HEK293T (cell line): Measurements from ENCODE around the gene SMARCA5.

Experiments
- CTCF ChIA-PET: fragments of 350-600 bp; formaldehyde crosslinking; extraction: SDS; loops from one replicate; lab custom pipeline; 2021; ENCODE audit warnings: antibody characterized with exemption, inconsistent platforms; lab: Yijun Ruan, JAX
- POLR2A ChIA-PET: fragments of 350-600 bp; formaldehyde crosslinking; extraction: SDS; loops from one replicate; lab custom pipeline; 2020; ENCODE audit warnings: antibody characterized with exemption, inconsistent platforms; lab: Yijun Ruan, JAX
- DNase-seq: peaks from one replicate; pipeline ENCODE4 v3.0.0; 2012; ENCODE audit warnings: mixed read lengths; ENCODE audit errors: extremely low spot score
- ARNT ChIP-seq: fragments of 450-650 bp; IDR thresholded peaks from 2 replicates; pipeline ENCODE4 v1.6.1; 2017; ENCODE audit warnings: mild to moderate bottlenecking
- BHLHE40 ChIP-seq: fragments of 450-650 bp; IDR thresholded peaks from 2 replicates; pipeline ENCODE4 v1.6.1; 2016; ENCODE audit warnings: mild to moderate bottlenecking, moderate library complexity, borderline replicate concordance
- CTBP1 ChIP-seq: fragments of 450-650 bp; IDR thresholded peaks from 2 replicates; pipeline ENCODE4 v1.6.1; 2016; ENCODE audit warnings: borderline replicate concordance
- ELF4 ChIP-seq: fragments of 450-650 bp; IDR thresholded peaks from 2 replicates; pipeline ENCODE4 v1.6.1; 2017; ENCODE audit warnings: antibody characterized with exemption
- FOXA1 ChIP-seq: fragments of 450-650 bp; IDR thresholded peaks from 2 replicates; pipeline ENCODE4 v1.6.1; 2016; ENCODE audit warnings: mild to moderate bottlenecking
- FOXK2 ChIP-seq: fragments of 450-650 bp; IDR thresholded peaks from 2 replicates; pipeline ENCODE4 v1.6.1; 2016; ENCODE audit warnings: mild to moderate bottlenecking
- FOXM1 ChIP-seq: fragments of 450-650 bp; IDR thresholded peaks from 2 replicates; pipeline ENCODE4 v1.6.1; 2017; ENCODE audit warnings: mild to moderate bottlenecking, borderline replicate concordance
- HDGF ChIP-seq: fragments of 450-650 bp; IDR thresholded peaks from 2 replicates; pipeline ENCODE4 v1.6.1; 2017; ENCODE audit warnings: antibody characterized with exemption, borderline replicate concordance
- L3MBTL2 ChIP-seq: fragments of 450-650 bp; conservative IDR thresholded peaks from 2 replicates; pipeline ENCODE4 v1.6.1; 2016; ENCODE audit warnings: mild to moderate bottlenecking
- LEF1 ChIP-seq: fragments of 450-650 bp; IDR thresholded peaks from 2 replicates; pipeline ENCODE4 v1.6.1; 2017; ENCODE audit warnings: mild to moderate bottlenecking, borderline replicate concordance
- NFRKB ChIP-seq: fragments of 450-650 bp; IDR thresholded peaks from 2 replicates; pipeline ENCODE4 v1.6.1; 2016; ENCODE audit warnings: mild to moderate bottlenecking, moderate library complexity
- SP1 ChIP-seq: fragments of 450-650 bp; IDR thresholded peaks from 2 replicates; pipeline ENCODE4 v1.6.1; 2017
- SUZ12 ChIP-seq: fragments of 450-650 bp; IDR thresholded peaks from 2 replicates; pipeline ENCODE4 v1.6.1; 2016; ENCODE audit warnings: mild to moderate bottlenecking
- TARDBP ChIP-seq: fragments of 450-650 bp; IDR thresholded peaks from 2 replicates; pipeline ENCODE4 v1.6.1; 2016
- ZNF384 ChIP-seq: fragments of 450-650 bp; IDR thresholded peaks from 2 replicates; pipeline ENCODE4 v1.6.1; 2016
- TF ChIP-seq, protein P1 (sequence below): fragments of 450-650 bp; IDR thresholded peaks from 2 replicates; pipeline ENCODE4 v1.6.1; 2016

Gene SMARCA5

GRCh38 chr4:143606480-143606879 lies 93.0 kb downstream of the SMARCA5 start:
- CTCF ChIA-PET, result no interaction called here
- POLR2A ChIA-PET, result no interaction called here
- TF ChIP-seq ARNT (no peak), TARDBP (no peak), ELF4 (no peak), FOXK2 (no peak), L3MBTL2 (no peak), ZNF384 (no peak), LEF1 (no peak), HDGF (no peak), SUZ12 (no peak), BHLHE40 (no peak), CTBP1 (no peak), FOXA1 (no peak), FOXM1 (no peak), SP1 (no peak), NFRKB (no peak)
- TF ChIP-seq, protein P1, sequence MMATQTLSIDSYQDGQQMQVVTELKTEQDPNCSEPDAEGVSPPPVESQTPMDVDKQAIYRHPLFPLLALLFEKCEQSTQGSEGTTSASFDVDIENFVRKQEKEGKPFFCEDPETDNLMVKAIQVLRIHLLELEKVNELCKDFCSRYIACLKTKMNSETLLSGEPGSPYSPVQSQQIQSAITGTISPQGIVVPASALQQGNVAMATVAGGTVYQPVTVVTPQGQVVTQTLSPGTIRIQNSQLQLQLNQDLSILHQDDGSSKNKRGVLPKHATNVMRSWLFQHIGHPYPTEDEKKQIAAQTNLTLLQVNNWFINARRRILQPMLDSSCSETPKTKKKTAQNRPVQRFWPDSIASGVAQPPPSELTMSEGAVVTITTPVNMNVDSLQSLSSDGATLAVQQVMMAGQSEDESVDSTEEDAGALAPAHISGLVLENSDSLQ, result no peak

More at GRCh38 chr4:143606480-143606879, 93.0 kb downstream of the SMARCA5 start:
- no peak for DNase-seq
